Measurements from ENCODE around the gene ACIN1. TPM values are rescaled to one million over a fixed set of nuclear protein-coding genes. Genes with fewer than 3 reads are reported as not detected.

Gene ACIN1
- total and polyA plus RNA-seq, 2 of the 13 experiments (the other 11 are each of a cell fraction or from before 2014, with no cell fraction given): 165 to 183 TPM

- H3K4me2 ChIP-seq (ENCODE audit: low read depth, low read length): no peak overlapping the region
- no TSS peak for BruUV-seq (replicated peaks)
- H3K36me3 ChIP-seq (replicated peaks in 1 of 2; ENCODE audit: control insufficient read depth in 1 of 2, insufficient read depth in 2 of 2, low read length in 2 of 2): peaks cover 12 to 24% of the 10 kb centered on the region in 2 experiments
- H2AFZ ChIP-seq (ENCODE audit: low read length): no peak overlapping the region
- ATAC-seq (peak; percentile 3; the same call in 2 of the 3 replicates), FAIRE-seq (no peak), DNase-seq (ENCODE audit: low spot score) (no peak)
- no peaks in the 10 kb centered on the region; the same call in 1 of the 2 replicates for H4K20me1 ChIP-seq (ENCODE audit: insufficient read depth, low read length)
- in situ Hi-C loops (cut with HindIII; ENCODE audit: extremely low pct_ligation_motif_present, low pct_unique_long_range_greater_than_20kb): no loop called here
- no peak overlapping the region for H3K9ac ChIP-seq (ENCODE audit: insufficient read depth, low read depth, low read length)
- H3K27ac ChIP-seq (ENCODE audit: extremely low read length, insufficient read depth, low read length): no peak overlapping the region
- H3K27me3 ChIP-seq (ENCODE audit: control insufficient read depth in 1 of 2, insufficient read depth in 2 of 2, low read length in 2 of 2): peaks cover 8 to 45% of the 10 kb centered on the region in 2 experiments
- 40% methylated on average over 6 of the region's 6 CpGs for WGBS (ENCODE audit: low lambda C conversion rate)
- H3K4me1 ChIP-seq (ENCODE audit: insufficient read depth, low read length): peaks cover 47% of the 10 kb centered on the region
- H3K9me3 ChIP-seq (ENCODE audit: low read length): no peaks in the 10 kb centered on the region
- no peak overlapping the region for H3K4me3 ChIP-seq (replicated peaks in 1 of 3; ENCODE audit: insufficient read depth in 1 of 3, low read depth in 2 of 3, low read length in 3 of 3)
- POLR2A ChIA-PET: interaction anchor here (0.8 kb wide), 1 partner anchor 94 kb away, joined by 3 read pairs; no protein-coding TSS in a partner anchor
- CTCF ChIA-PET (ENCODE audit: low intra/inter-chr PET ratio, low total read pairs): no interaction called here
- H3K79me2 ChIP-seq (ENCODE audit: insufficient read depth, low read length): peaks cover 19% of the 10 kb centered on the region
- intact Hi-C loops (cut with micrococcal nuclease; ENCODE audit: unreplicated experiment): no loop called here
- no peak for TF ChIP-seq ZNF253 (CRISPR knock-in tag; IDR thresholded peaks at IDR 0.05; ENCODE audit: borderline replicate concordance)
- TF ChIP-seq ZNF570 (CRISPR knock-in tag; IDR thresholded peaks at IDR 0.05; ENCODE audit: borderline replicate concordance): no peak
- no peak for TF ChIP-seq ZNF567 (CRISPR knock-in tag; IDR thresholded peaks at IDR 0.05; ENCODE audit: borderline replicate concordance)
- no peak for TF ChIP-seq ZBTB3 (CRISPR knock-in tag; IDR thresholded peaks at IDR 0.05; ENCODE audit: borderline replicate concordance, low read depth)
- TF ChIP-seq, protein P1, sequence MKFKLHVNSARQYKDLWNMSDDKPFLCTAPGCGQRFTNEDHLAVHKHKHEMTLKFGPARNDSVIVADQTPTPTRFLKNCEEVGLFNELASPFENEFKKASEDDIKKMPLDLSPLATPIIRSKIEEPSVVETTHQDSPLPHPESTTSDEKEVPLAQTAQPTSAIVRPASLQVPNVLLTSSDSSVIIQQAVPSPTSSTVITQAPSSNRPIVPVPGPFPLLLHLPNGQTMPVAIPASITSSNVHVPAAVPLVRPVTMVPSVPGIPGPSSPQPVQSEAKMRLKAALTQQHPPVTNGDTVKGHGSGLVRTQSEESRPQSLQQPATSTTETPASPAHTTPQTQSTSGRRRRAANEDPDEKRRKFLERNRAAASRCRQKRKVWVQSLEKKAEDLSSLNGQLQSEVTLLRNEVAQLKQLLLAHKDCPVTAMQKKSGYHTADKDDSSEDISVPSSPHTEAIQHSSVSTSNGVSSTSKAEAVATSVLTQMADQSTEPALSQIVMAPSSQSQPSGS (CRISPR knock-in tag; IDR thresholded peaks at IDR 0.05): no peak
- TF ChIP-seq ZNF331 (CRISPR knock-in tag; IDR thresholded peaks at IDR 0.05): no peak
- TF ChIP-seq ZMYM2 (CRISPR knock-in tag; IDR thresholded peaks at IDR 0.05): no peak
- TF ChIP-seq RELA (CRISPR knock-in tag; IDR thresholded peaks at IDR 0.05): no peak
- TF ChIP-seq KDM3A (CRISPR knock-in tag; IDR thresholded peaks at IDR 0.05; ENCODE audit: low read depth): no peak
- TF ChIP-seq ZNF101 (CRISPR knock-in tag; IDR thresholded peaks at IDR 0.05; ENCODE audit: borderline replicate concordance, low read depth): no peak
- TF ChIP-seq MEIS1 (CRISPR knock-in tag; IDR thresholded peaks at IDR 0.05; ENCODE audit: borderline replicate concordance): no peak
- no peak for TF ChIP-seq MTF2 (CRISPR knock-in tag; IDR thresholded peaks at IDR 0.05; ENCODE audit: borderline replicate concordance)
- 0 out of 2 replicates have a peak, but pooled peaks have one; percentile 18 for TF ChIP-seq TBX2 (CRISPR knock-in tag; IDR thresholded peaks at IDR 0.05; ENCODE audit: borderline replicate concordance)
- TF ChIP-seq REXO4 (CRISPR knock-in tag; IDR thresholded peaks at IDR 0.05; ENCODE audit: borderline replicate concordance): no peak
- 0 out of 2 replicates have a peak, but pooled peaks have one; percentile 25 for TF ChIP-seq EED (CRISPR knock-in tag; IDR thresholded peaks at IDR 0.05)
- TF ChIP-seq ZNF580 (CRISPR knock-in tag; IDR thresholded peaks at IDR 0.05; ENCODE audit: borderline replicate concordance, low read depth): no peak
- TF ChIP-seq MED1 (CRISPR knock-in tag; IDR thresholded peaks at IDR 0.05): no peak
- no peak for TF ChIP-seq CHCHD3 (CRISPR knock-in tag; IDR thresholded peaks at IDR 0.05)
- TF ChIP-seq ZNF547 (CRISPR knock-in tag; IDR thresholded peaks at IDR 0.05): no peak
- TF ChIP-seq ZNF777 (CRISPR knock-in tag; IDR thresholded peaks at IDR 0.05): no peak
- TF ChIP-seq KDM2A (CRISPR knock-in tag; IDR thresholded peaks at IDR 0.05; ENCODE audit: borderline replicate concordance, low read depth): no peak; the same call in 1 of the 2 replicates
- TF ChIP-seq AGO1 (IDR thresholded peaks at IDR 0.05; ENCODE audit: low read depth, low read length, poor library complexity, severe bottlenecking): no peak
- TF ChIP-seq SAP130 (CRISPR knock-in tag; IDR thresholded peaks at IDR 0.05; ENCODE audit: low read depth): no peak
- TF ChIP-seq ZNF605 (CRISPR knock-in tag; IDR thresholded peaks at IDR 0.05): 0 out of 2 replicates have a peak, but pooled peaks have one; percentile 36
- TF ChIP-seq BRCA1 (CRISPR knock-in tag; IDR thresholded peaks at IDR 0.05): no peak
- 0 out of 2 replicates have a peak, but pooled peaks have one; percentile 7 for TF ChIP-seq HCFC1 (IDR thresholded peaks at IDR 0.05; ENCODE audit: low read depth, low read length)
Observed at GRCh38 chr14:23101213-23101970, 6.5 kb upstream of the ACIN1 start.

All from HepG2 (cell line).